Gastrocnemius medialis (tissue), 4 donors: ENCODE results near the gene SMARCA4. TPM values are rescaled to one million over a fixed set of nuclear protein-coding genes. Genes with fewer than 3 reads are reported as not detected.
"Not testable (repeated sequence)": the region's sequence is repeated elsewhere in the genome, so short reads cannot be mapped to it uniquely, and the experiment has no call there.

ENCODE experiments used
- ATAC-seq, 2 donors: fragments of 150-250 bp; one replicate each; pipeline ENCODE4 v1.9.1; 2016
- DNase-seq, 2 donors: peaks; one replicate each; pipeline ENCODE4 v3.0.0-alpha.2; 2019
- H3K27ac ChIP-seq, 4 donors: fragments of 200-600 bp; sonication (generic); 1 replicate in 1 of 4; 2 replicates in 3 of 4; pipeline ENCODE4 v1.5.1; 2016 to 2018; ENCODE audit warnings: mild to moderate bottlenecking in 2 of 4, moderate library complexity in 1 of 4
- H3K27me3 ChIP-seq, 3 donors: fragments of 200-600 bp; sonication (generic) in 2 of 3; 1 replicate in 1 of 3; 2 replicates in 2 of 3; pipeline versions ENCODE4 v1.5.1 to v1.6.0; 2016 to 2019; ENCODE audit warnings: mild to moderate bottlenecking in 1 of 3, moderate library complexity in 1 of 3
- H3K36me3 ChIP-seq, 2 donors: fragments of 200-600 bp; sonication (generic) in 1 of 2; one replicate each; pipeline ENCODE4 v1.5.1; 2017 to 2018
- H3K4me1 ChIP-seq, 2 donors: fragments of 200-600 bp; sonication (generic) in 1 of 2; one replicate each; pipeline ENCODE4 v1.5.1; 2016 to 2017; ENCODE audit warnings: mild to moderate bottlenecking in 2 of 2
- H3K4me3 ChIP-seq, 4 donors: fragments of 200-600 bp; sonication (generic) in 3 of 4; 1 replicate in 1 of 4; 2 replicates in 3 of 4; pipeline ENCODE4 v1.5.1; 2016 to 2019; ENCODE audit warnings: mild to moderate bottlenecking in 2 of 4
- H3K9me3 ChIP-seq, 3 donors: fragments of 200-600 bp; sonication (generic) in 2 of 3; 1 replicate in 1 of 3; 2 replicates in 2 of 3; pipeline ENCODE4 v1.5.1; 2016 to 2019
- CTCF ChIP-seq, 5 experiments: fragments of 450-650 bp in 3 of 5; fragments of 200-600 bp in 2 of 5; sonication (generic) in 2 of 5; IDR thresholded peaks in 4 of 5; conservative IDR thresholded peaks in 1 of 5; 1 replicate in 4 of 5; 2 replicates in 1 of 5; pipeline ENCODE4 v1.5.1; 2016 to 2019; ENCODE audit warnings: antibody characterized with exemption in 5 of 5, mild to moderate bottlenecking in 3 of 5, moderate library complexity in 3 of 5
- POLR2A ChIP-seq, 2 donors: fragments of 450-650 bp; IDR thresholded peaks; one replicate each; pipeline ENCODE4 v1.6.1; 2017; ENCODE audit warnings: antibody characterized with exemption in 2 of 2, mild to moderate bottlenecking in 2 of 2, moderate library complexity in 2 of 2
- in situ Hi-C, 4 donors: fragments of 200-750 bp; cut with MboI; loops; one replicate each; pipeline versions ENCODE4 v1.15.0 to v1.8.0; 2017; ENCODE audit warnings: low sequenced_read_pairs in 4 of 4
- intact Hi-C: fragments of 100-400 bp; cut with DNase I; formaldehyde crosslinking; loops from one replicate; pipeline ENCODE4 v1.15.1; 2023; ENCODE audit warnings: low total_unique reads
- total RNA-seq, 4 donors: library from RNA; depleted of rRNA; stranded (reverse); fragments of >200 nt; gene quantifications; one replicate each; pipeline versions ENCODE4 v1.1.0 to v1.2.3, GENCODE V29; 2016

SMARCA4 gene
- total RNA-seq, 4 donors from 2014 or later, result 24.0 to 72.6 (median 68.7) TPM

- in situ Hi-C loops (loop anchor here in 1 of 4 donors (10.0 kb wide), 1 partner anchor 190 kb away; no protein-coding TSS in a partner anchor), intact Hi-C loops (no loop called here)
- TF ChIP-seq CTCF (IDR thresholded peaks at IDR 0.05 in 4 of 5, conservative IDR thresholded peaks at IDR 0.05 in 1 of 5), result no peak
- TF ChIP-seq POLR2A (IDR thresholded peaks at IDR 0.05), result no peak
- no peaks in the 10 kb centered on the region for H3K27me3 ChIP-seq
- no peak overlapping the region for H3K4me3 ChIP-seq
- no peaks in the 10 kb centered on the region for H3K9me3 ChIP-seq
- DNase-seq (no peak), ATAC-seq (no peak)
- no peaks in the 10 kb centered on the region for H3K4me1 ChIP-seq
- no peak overlapping the region for H3K27ac ChIP-seq
- no peaks in the 10 kb centered on the region for H3K36me3 ChIP-seq
These were observed 15.6 kb upstream of the SMARCA4 start for GRCh38 chr19:10945264-10945663.

DNA sequence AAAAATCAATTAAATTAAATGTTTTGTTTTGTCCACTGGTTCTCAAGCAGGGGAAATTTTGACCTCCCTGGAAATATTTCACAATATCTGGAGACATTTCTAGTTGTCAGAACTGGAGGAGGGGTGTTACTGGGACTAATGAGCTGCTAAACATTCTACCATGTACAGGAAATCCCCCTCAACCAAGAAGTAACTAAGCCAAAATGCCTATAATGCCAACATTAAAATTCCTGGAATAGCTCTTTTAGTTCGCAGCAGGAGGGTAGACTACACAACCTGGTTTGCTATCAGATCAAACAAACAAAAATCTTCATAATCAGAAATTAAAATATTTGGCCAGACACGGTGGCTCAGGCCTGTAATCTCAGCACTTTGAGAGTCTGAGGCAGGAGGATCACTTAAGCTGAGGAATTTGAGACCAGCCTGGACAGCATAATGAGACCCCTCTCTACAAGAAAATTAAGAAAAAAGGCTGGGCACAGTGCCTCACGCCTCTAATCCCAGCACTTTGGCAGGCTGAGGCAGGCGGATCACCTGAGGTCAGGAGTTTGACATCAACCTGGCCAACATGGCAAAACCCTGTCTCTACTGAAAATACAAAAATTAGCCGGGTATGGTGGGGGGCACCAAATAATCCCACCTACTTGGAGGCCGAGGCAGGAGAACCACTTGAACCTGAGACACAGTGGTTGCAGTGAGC lies 13.7 kb upstream of the SMARCA4 start:
- intact Hi-C loops, result no loop called here
- in situ Hi-C loops, result loop anchor here in 1 of 4 donors (10.0 kb wide), 1 partner anchor 188 kb away; no protein-coding TSS in a partner anchor

GRCh38 chr19:10952809-10953208 lies 8.0 kb upstream of the SMARCA4 start:
- H3K27me3 ChIP-seq, result no peaks in the 10 kb centered on the region
- in situ Hi-C loops (no loop called here), intact Hi-C loops (no loop called here)
- DNase-seq (no peak), ATAC-seq (no peak)
- H3K4me3 ChIP-seq, result no peak overlapping the region
- H3K36me3 ChIP-seq, result no peaks in the 10 kb centered on the region
- H3K4me1 ChIP-seq, result no peaks in the 10 kb centered on the region
- TF ChIP-seq POLR2A (IDR thresholded peaks at IDR 0.05) (no peak), CTCF (IDR thresholded peaks at IDR 0.05 in 4 of 5, conservative IDR thresholded peaks at IDR 0.05 in 1 of 5) (no peak)
- H3K9me3 ChIP-seq, result no peaks in the 10 kb centered on the region
- no peak overlapping the region for H3K27ac ChIP-seq

More for the DNA sequence above, 13.7 kb upstream of the SMARCA4 start:
- H3K4me1 ChIP-seq, result no peaks in the 10 kb centered on the region
- no peaks in the 10 kb centered on the region for H3K27me3 ChIP-seq
- DNase-seq, result no peak
- no peaks in the 10 kb centered on the region for H3K36me3 ChIP-seq
- H3K27ac ChIP-seq, result no peak overlapping the region
- H3K9me3 ChIP-seq, result no peaks in the 10 kb centered on the region
- TF ChIP-seq POLR2A (IDR thresholded peaks at IDR 0.05) (no peak), CTCF (IDR thresholded peaks at IDR 0.05 in 4 of 5, conservative IDR thresholded peaks at IDR 0.05 in 1 of 5) (no peak)
- ATAC-seq, result no peak
- no peak overlapping the region for H3K4me3 ChIP-seq

GRCh38 chr19:10959277-10959968 lies 1.4 kb upstream of the SMARCA4 start:
- ATAC-seq, H3K9me3 ChIP-seq, intact Hi-C loops, DNase-seq, in situ Hi-C loops, H3K27me3 ChIP-seq, H3K36me3 ChIP-seq: not testable (repeated sequence)
- H3K4me3 ChIP-seq, result peak overlapping the region; percentile 72 to 86 (median 80)
- H3K4me1 ChIP-seq, result peaks cover 15 to 17% of the 10 kb centered on the region in 2 donors
- peak overlapping the region; percentile 88 to 99 (median 95) for H3K27ac ChIP-seq
